MM.1S (cell line): Measurements from ENCODE around the gene SEMA4D.

Source experiments
- DNase-seq: peaks from one replicate; pipeline ENCODE4 v3.0.0-alpha.2; 2015
- H2AFZ ChIP-seq: fragments of 300-600 bp; sonication (generic); 2 replicates; pipeline ENCODE4 v1.6.0; 2016; ENCODE audit warnings: antibody characterized with exemption, low read length
- H3F3A ChIP-seq: fragments of 300-600 bp; sonication (generic); 2 replicates; pipeline ENCODE4 v1.6.1; 2016; ENCODE audit warnings: mild to moderate bottlenecking, antibody characterized with exemption, low read length, moderate library complexity, mixed read lengths; ENCODE audit not compliant: insufficient read depth
- H3K27ac ChIP-seq: fragments of 300-600 bp; sonication (generic); 2 replicates; pipeline ENCODE4 v1.5.1; 2016; ENCODE audit warnings: mild to moderate bottlenecking, low read length
- H3K27me3 ChIP-seq: fragments of 300-600 bp; sonication (generic); replicated peaks from 2 replicates; pipeline ENCODE4 v1.6.0; 2016; ENCODE audit warnings: low read length; ENCODE audit not compliant: insufficient read depth
- H3K36me3 ChIP-seq: fragments of 300-600 bp; sonication (generic); replicated peaks from 2 replicates; pipeline ENCODE4 v1.6.1; 2016; ENCODE audit warnings: mild to moderate bottlenecking, low read length, mixed read lengths; ENCODE audit not compliant: insufficient read depth
- H3K4me1 ChIP-seq: fragments of 300-600 bp; sonication (generic); 2 replicates; pipeline ENCODE4 v1.6.1; 2016; ENCODE audit warnings: low read length, mixed read lengths
- H3K4me2 ChIP-seq: fragments of 300-600 bp; sonication (generic); 2 replicates; pipeline ENCODE4 v1.6.0; 2016; ENCODE audit warnings: low read depth, low read length
- H3K4me3 ChIP-seq: fragments of 300-600 bp; sonication (generic); 2 replicates; pipeline ENCODE4 v1.5.1; 2016; ENCODE audit warnings: low read length, mixed read lengths
- H3K79me2 ChIP-seq: fragments of 300-600 bp; sonication (generic); 2 replicates; pipeline ENCODE4 v1.6.1; 2016; ENCODE audit warnings: mixed run types, low read length, mixed read lengths
- H3K9ac ChIP-seq: fragments of 300-600 bp; sonication (generic); 2 replicates; pipeline ENCODE4 v1.6.1; 2016; ENCODE audit warnings: low read length, mixed read lengths
- H3K9me2 ChIP-seq: fragments of 300-600 bp; sonication (generic); replicated peaks from 2 replicates; pipeline ENCODE4 v1.6.1; 2016; ENCODE audit warnings: mild to moderate bottlenecking, low read length, mixed read lengths; ENCODE audit not compliant: insufficient read depth
- H3K9me3 ChIP-seq: fragments of 300-600 bp; sonication (generic); replicated peaks from 2 replicates; pipeline ENCODE4 v1.6.1; 2016; ENCODE audit warnings: mild to moderate bottlenecking, low read length, mixed read lengths; ENCODE audit not compliant: insufficient read depth
- H4K20me1 ChIP-seq: fragments of 300-600 bp; sonication (generic); 2 replicates; pipeline ENCODE4 v1.6.1; 2016; ENCODE audit warnings: mild to moderate bottlenecking, low read length, moderate library complexity, mixed read lengths; ENCODE audit not compliant: insufficient read depth
- CTCF ChIP-seq: fragments of 300-600 bp; sonication (generic); IDR thresholded peaks from 2 replicates; pipeline ENCODE4 v1.5.1; 2016; ENCODE audit warnings: antibody characterized with exemption, low read length, mixed read lengths
- EZH2 ChIP-seq: fragments of 300-600 bp; sonication (generic); optimal IDR thresholded peaks from 2 replicates; pipeline ENCODE3; 2017; ENCODE audit warnings: low read depth, mild to moderate bottlenecking, antibody characterized with exemption, low read length, mixed read lengths
- EZH2phosphoT487 ChIP-seq: fragments of 300-600 bp; sonication (generic); IDR thresholded peaks from 2 replicates; pipeline ENCODE4 v1.6.1; 2018; ENCODE audit warnings: antibody characterized with exemption, low read length

Gene SEMA4D

GRCh38 chr9:89409466-89409865 lies 88.4 kb downstream of the SEMA4D start:
- H3K9ac ChIP-seq = no peak overlapping the region
- H3K27ac ChIP-seq = peak overlapping the region; percentile 24; the same call in 1 of the 2 replicates
- H3K4me3 ChIP-seq = no peak overlapping the region
- H3K79me2 ChIP-seq = peaks cover 98% of the 10 kb centered on the region
- no peak overlapping the region for H3K4me2 ChIP-seq
- no peaks in the 10 kb centered on the region for H3K27me3 ChIP-seq
- H4K20me1 ChIP-seq = no peaks in the 10 kb centered on the region
- H3K36me3 ChIP-seq = no peaks in the 10 kb centered on the region; the same call in 1 of the 2 replicates
- no peak for DNase-seq
- no peaks in the 10 kb centered on the region for H3K9me3 ChIP-seq
- no peak for TF ChIP-seq CTCF
- TF ChIP-seq EZH2phosphoT487 = no peak
- TF ChIP-seq EZH2 = no peak
- no peak overlapping the region for H2AFZ ChIP-seq
- H3F3A ChIP-seq = peaks cover 24% of the 10 kb centered on the region
- H3K9me2 ChIP-seq = no peaks in the 10 kb centered on the region
- H3K4me1 ChIP-seq = peaks cover 39% of the 10 kb centered on the region

DNA sequence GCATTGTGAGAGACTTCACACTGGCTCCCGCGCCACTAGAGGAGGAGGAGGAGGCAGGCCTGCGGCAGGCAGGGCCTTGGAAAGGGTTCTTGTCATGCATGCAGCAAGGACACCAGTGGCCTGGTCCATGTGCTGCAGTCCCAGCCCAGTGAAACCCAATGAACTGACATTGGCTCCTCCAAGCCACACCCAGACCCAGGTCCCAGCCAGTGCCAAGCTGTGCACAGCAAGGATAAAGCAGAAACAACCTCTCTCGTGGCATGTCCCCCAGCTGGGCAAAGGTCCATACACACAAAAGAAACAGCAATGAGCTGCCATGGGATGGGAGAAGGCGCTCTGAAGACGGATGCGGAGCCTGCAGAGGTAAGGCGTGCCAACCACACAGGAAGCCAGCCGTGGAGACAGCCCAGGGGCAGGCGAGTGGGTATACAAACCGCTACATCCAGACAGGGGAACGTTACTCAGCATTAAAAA lies 89.2 kb downstream of the SEMA4D start:
- Histone ChIP-seq H3K9me3 (no peaks in the 10 kb centered on the region), H3K36me3 (no peaks in the 10 kb centered on the region; the same call in 1 of the 2 replicates), H4K20me1 (no peaks in the 10 kb centered on the region), H3F3A (peaks cover 24% of the 10 kb centered on the region), H3K4me1 (peaks cover 39% of the 10 kb centered on the region), H3K27ac (peak overlapping the region; percentile 24; the same call in 1 of the 2 replicates), H3K27me3 (no peaks in the 10 kb centered on the region), H2AFZ (no peak overlapping the region), H3K4me2 (peak overlapping the region; percentile 6; the same call in 1 of the 2 replicates), H3K4me3 (no peak overlapping the region), H3K9ac (no peak overlapping the region), H3K9me2 (no peaks in the 10 kb centered on the region), H3K79me2 (peaks cover 98% of the 10 kb centered on the region)
- TF ChIP-seq CTCF = no peak
- TF ChIP-seq EZH2phosphoT487 = no peak
- no peak for TF ChIP-seq EZH2
- DNase-seq = peak; percentile 40

DNA sequence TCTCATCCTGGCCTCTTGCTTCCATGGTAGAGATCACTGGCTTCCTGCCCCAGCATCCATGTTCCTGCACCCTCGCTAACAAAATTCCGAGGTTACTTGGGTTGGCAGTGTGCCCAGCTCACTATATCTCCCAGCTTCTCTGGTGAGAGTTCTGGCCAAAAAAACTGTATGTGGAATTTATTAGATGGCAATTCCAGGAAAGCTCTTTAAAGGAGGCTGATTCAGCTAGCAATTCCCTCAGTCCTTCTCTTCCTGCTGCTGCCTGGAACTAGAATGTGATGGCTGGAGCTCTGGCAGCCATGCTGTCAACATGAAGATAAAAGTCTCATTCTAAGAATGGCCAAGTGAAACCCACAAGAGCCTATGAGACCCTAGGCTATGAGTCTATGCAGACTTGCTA lies 90.8 kb downstream of the SEMA4D start:
- Histone ChIP-seq H3K4me3 (no peak overlapping the region), H3K27ac (peak overlapping the region; percentile 89), H3K79me2 (peaks cover 98% of the 10 kb centered on the region), H3K4me1 (peaks cover 39% of the 10 kb centered on the region), H3K27me3 (no peaks in the 10 kb centered on the region), H3K9ac (peak overlapping the region; percentile 43; the same call in 1 of the 2 replicates), H3K36me3 (no peaks in the 10 kb centered on the region; the same call in 1 of the 2 replicates), H3K9me3 (no peaks in the 10 kb centered on the region), H3F3A (peaks cover 24% of the 10 kb centered on the region), H4K20me1 (no peaks in the 10 kb centered on the region), H3K4me2 (peak overlapping the region; percentile 93), H3K9me2 (no peaks in the 10 kb centered on the region), H2AFZ (no peak overlapping the region)
- DNase-seq = no peak
- no peak for TF ChIP-seq CTCF
- TF ChIP-seq EZH2 = no peak
- no peak for TF ChIP-seq EZH2phosphoT487
